Calu3 (cell line): ENCODE measurements around the gene POLR3A. TPM values are rescaled to one million over a fixed set of nuclear protein-coding genes. Genes with fewer than 3 reads are reported as not detected.
"Not testable (repeated sequence)": the region's sequence is repeated elsewhere in the genome, so short reads cannot be mapped to it uniquely, and the experiment has no call there.

Experiments
- BruUV-seq: library from RNA; stranded (reverse); fragments of 400-500 nt; replicated peaks from 2 replicates; lab custom pipeline; 2021; lab: Mats Ljungman, UMichigan
- CTCF ChIA-PET: fragments of 300-600 bp; sonication (Branson Sonifier 250); formaldehyde crosslinking; loops from one replicate; lab custom pipeline; 2022; ENCODE audit warnings: antibody characterized with exemption; lab: Charles Lee
- DNase-seq: peaks from one replicate; pipeline ENCODE4 v3.0.0; 2022
- H3K27ac Mint-ChIP-seq: one replicate; pipeline ENCODE4 v1.8.0; 2022; ENCODE audit warnings: mixed read lengths; ENCODE audit not compliant: unreplicated experiment
- H3K27me3 Mint-ChIP-seq: one replicate; pipeline ENCODE4 v1.8.0; 2022; ENCODE audit warnings: mixed read lengths; ENCODE audit not compliant: unreplicated experiment
- H3K36me3 Mint-ChIP-seq: one replicate; pipeline ENCODE4 v1.8.0; 2022; ENCODE audit warnings: mild to moderate bottlenecking, moderate library complexity, mixed read lengths; ENCODE audit not compliant: insufficient read depth, unreplicated experiment
- H3K4me1 Mint-ChIP-seq: one replicate; pipeline ENCODE4 v1.8.0; 2022; ENCODE audit warnings: mild to moderate bottlenecking, low read depth, mixed read lengths; ENCODE audit not compliant: unreplicated experiment
- H3K4me3 Mint-ChIP-seq: one replicate; pipeline ENCODE4 v1.8.0; 2022; ENCODE audit warnings: mild to moderate bottlenecking, low read depth, moderate library complexity, mixed read lengths; ENCODE audit not compliant: unreplicated experiment
- H3K9me3 Mint-ChIP-seq: one replicate; pipeline ENCODE4 v1.8.0; 2022; ENCODE audit warnings: low read depth, mixed read lengths; ENCODE audit not compliant: unreplicated experiment
- intact Hi-C: fragments of 100-400 bp; cut with micrococcal nuclease; formaldehyde crosslinking; loops from one replicate; pipeline ENCODE4 v1.10.0; 2022; ENCODE audit not compliant: unreplicated experiment
- total RNA-seq: library from RNA; stranded (reverse); gene quantifications from 2 replicates; pipeline ENCODE4 v1.2.3, GENCODE V29; 2022
- TF ChIP-seq, protein P1 (sequence below): fragments of 200-600 bp; IDR thresholded peaks from one replicate; pipeline ENCODE4 v1.8.0; 2022; ENCODE audit warnings: antibody characterized with exemption; ENCODE audit not compliant: unreplicated experiment

Gene POLR3A
- total RNA-seq, 1 experiment from 2014 or later = 26.6 TPM

- no peak overlapping the region for H3K4me3 Mint-ChIP-seq
- intact Hi-C loops = no loop called here
- DNase-seq = no peak
- no peaks in the 10 kb centered on the region for H3K36me3 Mint-ChIP-seq
- TF ChIP-seq, protein P1, sequence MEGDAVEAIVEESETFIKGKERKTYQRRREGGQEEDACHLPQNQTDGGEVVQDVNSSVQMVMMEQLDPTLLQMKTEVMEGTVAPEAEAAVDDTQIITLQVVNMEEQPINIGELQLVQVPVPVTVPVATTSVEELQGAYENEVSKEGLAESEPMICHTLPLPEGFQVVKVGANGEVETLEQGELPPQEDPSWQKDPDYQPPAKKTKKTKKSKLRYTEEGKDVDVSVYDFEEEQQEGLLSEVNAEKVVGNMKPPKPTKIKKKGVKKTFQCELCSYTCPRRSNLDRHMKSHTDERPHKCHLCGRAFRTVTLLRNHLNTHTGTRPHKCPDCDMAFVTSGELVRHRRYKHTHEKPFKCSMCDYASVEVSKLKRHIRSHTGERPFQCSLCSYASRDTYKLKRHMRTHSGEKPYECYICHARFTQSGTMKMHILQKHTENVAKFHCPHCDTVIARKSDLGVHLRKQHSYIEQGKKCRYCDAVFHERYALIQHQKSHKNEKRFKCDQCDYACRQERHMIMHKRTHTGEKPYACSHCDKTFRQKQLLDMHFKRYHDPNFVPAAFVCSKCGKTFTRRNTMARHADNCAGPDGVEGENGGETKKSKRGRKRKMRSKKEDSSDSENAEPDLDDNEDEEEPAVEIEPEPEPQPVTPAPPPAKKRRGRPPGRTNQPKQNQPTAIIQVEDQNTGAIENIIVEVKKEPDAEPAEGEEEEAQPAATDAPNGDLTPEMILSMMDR = no peak
- no TSS peak for BruUV-seq
- peaks cover 39% of the 10 kb centered on the region for H3K27me3 Mint-ChIP-seq
- no peak overlapping the region for H3K27ac Mint-ChIP-seq
- H3K9me3 Mint-ChIP-seq = no peaks in the 10 kb centered on the region
- CTCF ChIA-PET = interaction anchor here (1.0 kb wide), 1 partner anchor 312 kb away, joined by 3 read pairs; no protein-coding TSS in a partner anchor
- H3K4me1 Mint-ChIP-seq = no peaks in the 10 kb centered on the region
Measured at GRCh38 chr10:78071857-78072179, 42.5 kb upstream of the POLR3A start.

DNA sequence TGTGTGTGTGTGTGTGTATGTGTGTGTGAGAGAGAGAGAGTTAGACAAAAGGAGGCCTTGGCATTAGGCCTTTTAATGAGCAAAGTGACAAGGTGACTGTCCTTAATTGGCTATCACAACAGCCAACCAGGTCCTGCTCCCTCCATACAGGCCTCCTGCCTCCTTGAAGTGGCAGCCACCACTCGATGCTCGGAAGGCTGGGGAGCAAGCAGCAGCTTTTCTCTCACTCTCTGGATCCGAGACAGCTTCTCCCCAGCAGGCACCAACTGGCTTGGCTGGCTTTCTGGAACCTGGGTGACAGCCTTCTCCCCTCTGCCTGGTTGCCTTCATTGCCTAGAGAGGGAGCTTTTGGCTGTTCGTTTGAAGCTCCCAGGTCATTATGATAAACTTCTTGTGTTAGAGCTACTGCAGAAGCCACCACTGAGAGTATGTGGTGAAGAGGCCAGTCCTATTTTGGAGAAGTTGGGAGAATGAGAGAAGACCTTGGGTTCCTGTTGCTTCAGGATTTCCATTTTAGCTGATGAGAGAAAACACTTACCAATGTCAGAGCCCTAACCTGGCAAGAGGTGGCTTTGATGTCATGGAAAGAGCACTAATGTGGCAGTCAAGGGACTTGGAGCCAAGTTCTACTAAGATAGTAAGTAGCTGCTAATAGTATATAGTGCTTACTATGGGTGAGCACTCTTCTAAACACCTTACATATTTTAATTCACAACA, 42.0 kb upstream of the POLR3A start:
- DNase-seq = no peak
- Mint-ChIP-seq H3K4me1 (no peaks in the 10 kb centered on the region), H3K27me3 (peaks cover 44% of the 10 kb centered on the region), H3K9me3 (no peaks in the 10 kb centered on the region), H3K27ac (no peak overlapping the region), H3K4me3 (no peak overlapping the region), H3K36me3 (no peaks in the 10 kb centered on the region)
- intact Hi-C loops = no loop called here
- CTCF ChIA-PET = interaction anchor here (1.0 kb wide), 1 partner anchor 313 kb away, joined by 3 read pairs; no protein-coding TSS in a partner anchor
- no TSS peak for BruUV-seq
- TF ChIP-seq, protein P1 = no peak

- no peaks in the 10 kb centered on the region for H3K4me1 Mint-ChIP-seq
- TF ChIP-seq, protein P1 = no peak
- DNase-seq = no peak
- CTCF ChIA-PET = no interaction called here
- no peak overlapping the region for H3K4me3 Mint-ChIP-seq
- no peak overlapping the region for H3K27ac Mint-ChIP-seq
- peaks cover 50% of the 10 kb centered on the region for H3K27me3 Mint-ChIP-seq
- BruUV-seq = no TSS peak
- H3K9me3 Mint-ChIP-seq = no peaks in the 10 kb centered on the region
- intact Hi-C loops = no loop called here
- no peaks in the 10 kb centered on the region for H3K36me3 Mint-ChIP-seq
Measured at GRCh38 chr10:78070726-78071125, 41.4 kb upstream of the POLR3A start.

- H3K27ac Mint-ChIP-seq, H3K36me3 Mint-ChIP-seq, intact Hi-C loops, BruUV-seq, H3K4me1 Mint-ChIP-seq, H3K9me3 Mint-ChIP-seq, H3K4me3 Mint-ChIP-seq, CTCF ChIA-PET, DNase-seq: not testable (repeated sequence)
- H3K27me3 Mint-ChIP-seq = peaks cover 52% of the 10 kb centered on the region
Measured at GRCh38 chr10:78070064-78070463, 40.7 kb upstream of the POLR3A start.

- Mint-ChIP-seq H3K9me3 (no peaks in the 10 kb centered on the region), H3K4me3 (no peak overlapping the region), H3K36me3 (no peaks in the 10 kb centered on the region), H3K27ac (no peak overlapping the region), H3K27me3 (peaks cover 53% of the 10 kb centered on the region), H3K4me1 (no peaks in the 10 kb centered on the region)
- TF ChIP-seq, protein P1 = no peak
- no TSS peak for BruUV-seq
- CTCF ChIA-PET = no interaction called here
- intact Hi-C loops = loop anchor here (10.0 kb wide), 1 partner anchor 136 kb away; no protein-coding TSS in a partner anchor
- no peak for DNase-seq
Measured at GRCh38 chr10:78069151-78069550, 39.8 kb upstream of the POLR3A start.
